IPS-20b (cell line): ENCODE results near the gene MINDY4B.

Experiments used
- H3K27ac ChIP-seq: one replicate; pipeline ENCODE4 v1.5.1; 2013; ENCODE audit warnings: low read length
- H3K27me3 ChIP-seq: 2 replicates; pipeline ENCODE4 v1.6.1; 2013; ENCODE audit warnings: mild to moderate bottlenecking, low read length, inconsistent platforms; ENCODE audit not compliant: insufficient read depth
- H3K36me3 ChIP-seq: 2 replicates; pipeline ENCODE4 v1.6.1; 2013; ENCODE audit warnings: low read depth, mild to moderate bottlenecking, inconsistent platforms, low read length, moderate library complexity; ENCODE audit not compliant: insufficient read depth
- H3K4me1 ChIP-seq: 2 replicates; pipeline ENCODE4 v1.6.1; 2013; ENCODE audit warnings: mild to moderate bottlenecking, control low read depth, inconsistent platforms, low read length, moderate library complexity; ENCODE audit not compliant: insufficient read depth
- H3K4me3 ChIP-seq: 2 replicates; pipeline ENCODE4 v1.5.1; 2013; ENCODE audit warnings: mild to moderate bottlenecking, low read length, inconsistent platforms
- H3K9ac ChIP-seq: 2 replicates; pipeline ENCODE4 v1.6.1; 2013; ENCODE audit warnings: low read depth, mild to moderate bottlenecking, inconsistent platforms, low read length, moderate library complexity
- H3K9me3 ChIP-seq: 2 replicates; pipeline ENCODE4 v1.6.1; 2013; ENCODE audit warnings: mild to moderate bottlenecking, low read depth, low read length, inconsistent platforms; ENCODE audit not compliant: insufficient read depth

The MINDY4B gene

GRCh38 chr3:150840802-150841515, 64.3 kb downstream of the MINDY4B start:
- H3K4me1 ChIP-seq, result peaks cover 10% of the 10 kb centered on the region; the same call in 1 of the 2 replicates
- H3K9ac ChIP-seq, result no peak overlapping the region

GRCh38 chr3:150830745-150831144, 74.5 kb downstream of the MINDY4B start:
- Histone ChIP-seq H3K4me3 (no peak overlapping the region), H3K9me3 (no peaks in the 10 kb centered on the region), H3K36me3 (no peaks in the 10 kb centered on the region), H3K4me1 (no peaks in the 10 kb centered on the region), H3K27ac (no peak overlapping the region), H3K27me3 (no peaks in the 10 kb centered on the region), H3K9ac (no peak overlapping the region)

More at GRCh38 chr3:150840802-150841515, 64.3 kb downstream of the MINDY4B start:
- no peak overlapping the region for H3K27ac ChIP-seq
- no peaks in the 10 kb centered on the region for H3K36me3 ChIP-seq
- peaks cover 53% of the 10 kb centered on the region for H3K27me3 ChIP-seq
- no peak overlapping the region for H3K4me3 ChIP-seq
- no peaks in the 10 kb centered on the region for H3K9me3 ChIP-seq

- Histone ChIP-seq H3K27ac (no peak overlapping the region), H3K4me3 (no peak overlapping the region), H3K36me3 (no peaks in the 10 kb centered on the region), H3K27me3 (no peaks in the 10 kb centered on the region), H3K9ac (no peak overlapping the region), H3K9me3 (no peaks in the 10 kb centered on the region), H3K4me1 (no peaks in the 10 kb centered on the region)
These were observed 75.1 kb downstream of the MINDY4B start for GRCh38 chr3:150830094-150830681.

- H3K4me3 ChIP-seq, result no peak overlapping the region
- no peaks in the 10 kb centered on the region for H3K27me3 ChIP-seq
- no peaks in the 10 kb centered on the region for H3K4me1 ChIP-seq
- H3K9me3 ChIP-seq, result no peaks in the 10 kb centered on the region
- H3K9ac ChIP-seq, result no peak overlapping the region
- H3K36me3 ChIP-seq, result no peaks in the 10 kb centered on the region
- H3K27ac ChIP-seq, result no peak overlapping the region
These were observed 75.8 kb downstream of the MINDY4B start for GRCh38 chr3:150829408-150829807.

GRCh38 chr3:150828997-150829396, 76.2 kb downstream of the MINDY4B start:
- H3K27me3 ChIP-seq, result no peaks in the 10 kb centered on the region

GRCh38 chr3:150828261-150828660, 77.0 kb downstream of the MINDY4B start:
- H3K9me3 ChIP-seq, result no peaks in the 10 kb centered on the region
- no peaks in the 10 kb centered on the region for H3K27me3 ChIP-seq
- no peak overlapping the region for H3K4me3 ChIP-seq
- no peaks in the 10 kb centered on the region for H3K4me1 ChIP-seq
- no peak overlapping the region for H3K9ac ChIP-seq
- no peaks in the 10 kb centered on the region for H3K36me3 ChIP-seq
- H3K27ac ChIP-seq, result no peak overlapping the region

More at GRCh38 chr3:150828997-150829396, 76.2 kb downstream of the MINDY4B start:
- Histone ChIP-seq H3K4me3 (no peak overlapping the region), H3K36me3 (no peaks in the 10 kb centered on the region), H3K4me1 (no peaks in the 10 kb centered on the region), H3K9me3 (no peaks in the 10 kb centered on the region), H3K9ac (no peak overlapping the region), H3K27ac (no peak overlapping the region)

- Histone ChIP-seq H3K4me3 (no peak overlapping the region), H3K4me1 (no peaks in the 10 kb centered on the region), H3K27ac (no peak overlapping the region), H3K9me3 (no peaks in the 10 kb centered on the region), H3K9ac (no peak overlapping the region), H3K36me3 (no peaks in the 10 kb centered on the region), H3K27me3 (no peaks in the 10 kb centered on the region)
These were observed 78.6 kb downstream of the MINDY4B start for GRCh38 chr3:150826466-150827282.

GRCh38 chr3:150825916-150826377, 79.3 kb downstream of the MINDY4B start:
- Histone ChIP-seq H3K4me1 (no peaks in the 10 kb centered on the region), H3K27ac (no peak overlapping the region), H3K9me3 (no peaks in the 10 kb centered on the region), H3K36me3 (no peaks in the 10 kb centered on the region), H3K4me3 (no peak overlapping the region), H3K9ac (no peak overlapping the region), H3K27me3 (no peaks in the 10 kb centered on the region)

GRCh38 chr3:150825192-150825915, 79.9 kb downstream of the MINDY4B start:
- H3K36me3 ChIP-seq, result no peaks in the 10 kb centered on the region
- no peak overlapping the region for H3K27ac ChIP-seq
- H3K9me3 ChIP-seq, result no peaks in the 10 kb centered on the region
- no peak overlapping the region for H3K4me3 ChIP-seq
- H3K9ac ChIP-seq, result no peak overlapping the region
- no peaks in the 10 kb centered on the region for H3K4me1 ChIP-seq
- no peaks in the 10 kb centered on the region for H3K27me3 ChIP-seq

- Histone ChIP-seq H3K9me3 (no peaks in the 10 kb centered on the region), H3K27me3 (no peaks in the 10 kb centered on the region), H3K4me1 (no peaks in the 10 kb centered on the region), H3K4me3 (no peak overlapping the region), H3K36me3 (no peaks in the 10 kb centered on the region), H3K9ac (no peak overlapping the region), H3K27ac (no peak overlapping the region)
These were observed 82.0 kb downstream of the MINDY4B start for GRCh38 chr3:150823277-150823676.

GRCh38 chr3:150822636-150823035, 82.6 kb downstream of the MINDY4B start:
- Histone ChIP-seq H3K4me3 (no peak overlapping the region), H3K27ac (no peak overlapping the region), H3K9ac (no peak overlapping the region), H3K9me3 (no peaks in the 10 kb centered on the region), H3K36me3 (no peaks in the 10 kb centered on the region), H3K4me1 (no peaks in the 10 kb centered on the region), H3K27me3 (no peaks in the 10 kb centered on the region)
